ENCODE data around the gene CETN3.
"Not testable (repeated sequence)": the region's sequence is repeated elsewhere in the genome, so short reads cannot be mapped to it uniquely, and the experiment has no call there.

CETN3 gene

GRCh38 chr5:90383903-90384302 lies 25.7 kb downstream of the CETN3 start:
- no peak for DNase-seq (ENCODE audit: low read depth)

- no peak for DNase-seq (ENCODE audit: low read depth)
Measured at GRCh38 chr5:90381213-90381929, 28.2 kb downstream of the CETN3 start.

- DNase-seq (ENCODE audit: low read depth) = no peak
Measured at GRCh38 chr5:90379652-90380051, 29.9 kb downstream of the CETN3 start.

GRCh38 chr5:90378752-90379151 lies 30.8 kb downstream of the CETN3 start:
- no peak for DNase-seq (ENCODE audit: low read depth)

- DNase-seq (ENCODE audit: low read depth) = not testable (repeated sequence)
Measured at GRCh38 chr5:90371269-90371668, 38.3 kb downstream of the CETN3 start.

GRCh38 chr5:90368454-90369246 lies 40.9 kb downstream of the CETN3 start:
- no peak for DNase-seq (ENCODE audit: low read depth)

GRCh38 chr5:90367879-90368278 lies 41.7 kb downstream of the CETN3 start:
- DNase-seq (ENCODE audit: low read depth) = no peak

- DNase-seq (ENCODE audit: low read depth) = no peak
Measured at GRCh38 chr5:90366948-90367347, 42.6 kb downstream of the CETN3 start.

- DNase-seq (ENCODE audit: low read depth) = no peak
Measured at GRCh38 chr5:90365328-90365727, 44.2 kb downstream of the CETN3 start.

- no peak for DNase-seq (ENCODE audit: low read depth)
Measured at GRCh38 chr5:90359073-90359920, 50.3 kb downstream of the CETN3 start.

GRCh38 chr5:90356622-90357021 lies 52.9 kb downstream of the CETN3 start:
- no peak for DNase-seq (ENCODE audit: low read depth)

GRCh38 chr5:90356176-90356575 lies 53.4 kb downstream of the CETN3 start:
- DNase-seq (ENCODE audit: low read depth) = no peak

GRCh38 chr5:90355635-90356034 lies 53.9 kb downstream of the CETN3 start:
- no peak for DNase-seq (ENCODE audit: low read depth)

GRCh38 chr5:90353254-90353653 lies 56.3 kb downstream of the CETN3 start:
- DNase-seq (ENCODE audit: low read depth) = no peak

GRCh38 chr5:90351101-90351500 lies 58.5 kb downstream of the CETN3 start:
- DNase-seq (ENCODE audit: low read depth) = no peak

- no peak for DNase-seq (ENCODE audit: low read depth)
Measured at GRCh38 chr5:90347462-90347861, 62.1 kb downstream of the CETN3 start.

- no peak for DNase-seq (ENCODE audit: low read depth)
Measured at GRCh38 chr5:90345684-90346083, 63.9 kb downstream of the CETN3 start.

- no peak for DNase-seq (ENCODE audit: low read depth)
Measured at GRCh38 chr5:90344689-90345088, 64.9 kb downstream of the CETN3 start.

- DNase-seq (ENCODE audit: low read depth) = not testable (repeated sequence)
Measured at GRCh38 chr5:90343731-90344130, 65.8 kb downstream of the CETN3 start.

- DNase-seq (ENCODE audit: low read depth) = no peak
Measured at GRCh38 chr5:90342576-90342975, 67.0 kb downstream of the CETN3 start.

All from CMK (cell line).